Parathyroid adenoma (tissue), 2 donors: ENCODE measurements around the gene CYP2A13.
"Not testable (repeated sequence)": the region's sequence is repeated elsewhere in the genome, so short reads cannot be mapped to it uniquely, and the experiment has no call there.

ENCODE experiments used
- H2AFZ ChIP-seq: fragments of 300-600 bp; sonication (generic); one replicate; pipeline ENCODE4 v1.7.0; 2017; ENCODE audit warnings: antibody characterized with exemption, mild to moderate bottlenecking
- H3K27ac ChIP-seq: fragments of 300-600 bp; sonication (generic); one replicate; pipeline ENCODE4 v1.7.0; 2017
- H3K27me3 ChIP-seq: fragments of 300-600 bp; sonication (generic); one replicate; pipeline ENCODE4 v1.7.0; 2017; ENCODE audit warnings: low read length; ENCODE audit not compliant: control insufficient read depth, insufficient read depth
- H3K36me3 ChIP-seq: fragments of 300-600 bp; sonication (generic); one replicate; pipeline ENCODE4 v1.7.0; 2017; ENCODE audit warnings: low read length; ENCODE audit not compliant: control insufficient read depth, insufficient read depth
- H3K4me1 ChIP-seq: fragments of 300-600 bp; sonication (generic); one replicate; pipeline ENCODE4 v1.7.0; 2017; ENCODE audit warnings: control low read depth
- H3K4me2 ChIP-seq: fragments of 300-600 bp; sonication (generic); one replicate; pipeline ENCODE4 v1.7.0; 2017; ENCODE audit warnings: low read length
- H3K4me3 ChIP-seq: fragments of 300-600 bp; sonication (generic); one replicate; pipeline ENCODE4 v1.7.0; 2017; ENCODE audit warnings: low read depth, low read length
- H3K79me2 ChIP-seq: fragments of 300-600 bp; sonication (generic); one replicate; pipeline ENCODE4 v1.7.0; 2017; ENCODE audit warnings: control low read depth
- H3K9ac ChIP-seq: fragments of 300-600 bp; sonication (generic); one replicate; pipeline ENCODE4 v1.7.0; 2017; ENCODE audit warnings: mild to moderate bottlenecking
- H3K9me3 ChIP-seq: fragments of 300-600 bp; sonication (generic); one replicate; pipeline ENCODE4 v1.7.0; 2017; ENCODE audit warnings: low read length; ENCODE audit not compliant: control insufficient read depth
- TF ChIP-seq, protein P1 (sequence below): fragments of 300-600 bp; sonication (generic); IDR thresholded peaks from one replicate; pipeline ENCODE4 v1.7.0; 2017; ENCODE audit warnings: antibody characterized with exemption, mild to moderate bottlenecking
- donor health status: primary hyperparathyroidism.

Gene CYP2A13, protein sequence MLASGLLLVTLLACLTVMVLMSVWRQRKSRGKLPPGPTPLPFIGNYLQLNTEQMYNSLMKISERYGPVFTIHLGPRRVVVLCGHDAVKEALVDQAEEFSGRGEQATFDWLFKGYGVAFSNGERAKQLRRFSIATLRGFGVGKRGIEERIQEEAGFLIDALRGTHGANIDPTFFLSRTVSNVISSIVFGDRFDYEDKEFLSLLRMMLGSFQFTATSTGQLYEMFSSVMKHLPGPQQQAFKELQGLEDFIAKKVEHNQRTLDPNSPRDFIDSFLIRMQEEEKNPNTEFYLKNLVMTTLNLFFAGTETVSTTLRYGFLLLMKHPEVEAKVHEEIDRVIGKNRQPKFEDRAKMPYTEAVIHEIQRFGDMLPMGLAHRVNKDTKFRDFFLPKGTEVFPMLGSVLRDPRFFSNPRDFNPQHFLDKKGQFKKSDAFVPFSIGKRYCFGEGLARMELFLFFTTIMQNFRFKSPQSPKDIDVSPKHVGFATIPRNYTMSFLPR

DNA sequence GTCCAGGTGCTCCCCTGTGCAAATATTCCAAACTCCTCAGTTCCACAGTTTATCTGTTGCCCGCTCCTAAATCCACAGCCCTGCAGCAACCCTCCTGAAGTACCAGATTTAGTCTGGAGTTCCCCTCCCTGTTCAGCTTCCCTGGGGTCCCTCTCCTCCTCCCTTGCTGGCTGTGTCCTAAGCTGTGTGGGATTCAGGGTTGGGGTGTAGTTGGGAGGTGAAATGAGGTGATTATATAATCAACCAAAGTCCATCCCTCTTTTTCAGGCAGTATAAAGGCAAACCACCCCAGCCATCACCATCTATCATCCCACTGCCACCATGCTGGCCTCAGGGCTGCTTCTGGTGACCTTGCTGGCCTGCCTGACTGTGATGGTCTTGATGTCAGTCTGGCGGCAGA, at the start of gene CYP2A13:
TSS of gene CYP2A13 (plus strand) at position 301 of the 400 bp plus-strand sequence. CDS start at position 322, 21 bp downstream.
- H2AFZ ChIP-seq = no peak within 1 kb of the TSS
- no peaks in the 10 kb centered on the region for H3K27me3 ChIP-seq
- H3K4me2 ChIP-seq = no peak within 1 kb of the TSS
- H3K36me3 ChIP-seq = no peaks in the 10 kb centered on the region
- H3K9me3 ChIP-seq = no peaks in the 10 kb centered on the region
- TF ChIP-seq, protein P1, sequence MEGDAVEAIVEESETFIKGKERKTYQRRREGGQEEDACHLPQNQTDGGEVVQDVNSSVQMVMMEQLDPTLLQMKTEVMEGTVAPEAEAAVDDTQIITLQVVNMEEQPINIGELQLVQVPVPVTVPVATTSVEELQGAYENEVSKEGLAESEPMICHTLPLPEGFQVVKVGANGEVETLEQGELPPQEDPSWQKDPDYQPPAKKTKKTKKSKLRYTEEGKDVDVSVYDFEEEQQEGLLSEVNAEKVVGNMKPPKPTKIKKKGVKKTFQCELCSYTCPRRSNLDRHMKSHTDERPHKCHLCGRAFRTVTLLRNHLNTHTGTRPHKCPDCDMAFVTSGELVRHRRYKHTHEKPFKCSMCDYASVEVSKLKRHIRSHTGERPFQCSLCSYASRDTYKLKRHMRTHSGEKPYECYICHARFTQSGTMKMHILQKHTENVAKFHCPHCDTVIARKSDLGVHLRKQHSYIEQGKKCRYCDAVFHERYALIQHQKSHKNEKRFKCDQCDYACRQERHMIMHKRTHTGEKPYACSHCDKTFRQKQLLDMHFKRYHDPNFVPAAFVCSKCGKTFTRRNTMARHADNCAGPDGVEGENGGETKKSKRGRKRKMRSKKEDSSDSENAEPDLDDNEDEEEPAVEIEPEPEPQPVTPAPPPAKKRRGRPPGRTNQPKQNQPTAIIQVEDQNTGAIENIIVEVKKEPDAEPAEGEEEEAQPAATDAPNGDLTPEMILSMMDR = no peak
- H3K9ac ChIP-seq = no peak within 1 kb of the TSS
- no peaks in the 10 kb centered on the region for H3K79me2 ChIP-seq
- H3K27ac ChIP-seq = no peak within 1 kb of the TSS
- no peak within 1 kb of the TSS for H3K4me3 ChIP-seq
- no peaks in the 10 kb centered on the region for H3K4me1 ChIP-seq

DNA sequence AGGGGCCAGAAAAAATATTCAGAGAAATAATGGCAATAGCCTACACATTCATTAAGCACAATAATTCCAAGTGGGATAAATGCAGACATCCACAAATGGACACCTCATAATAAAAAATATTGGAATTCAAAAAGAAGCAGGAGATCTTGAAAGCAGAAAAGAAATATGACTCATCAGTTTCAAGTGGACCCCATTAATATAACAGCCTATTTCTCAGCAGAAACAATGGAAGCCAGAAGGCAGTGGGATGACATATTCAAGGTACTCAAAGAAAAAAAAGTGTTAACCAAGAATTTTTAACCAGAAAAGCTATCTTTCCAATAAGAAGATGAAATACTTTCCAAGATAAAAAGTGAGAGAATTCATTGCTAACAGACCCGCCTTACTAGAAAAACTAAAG, 48.4 kb upstream of the CYP2A13 start:
- no peak overlapping the region for H3K4me3 ChIP-seq
- H3K27ac ChIP-seq = no peak overlapping the region
- H3K79me2 ChIP-seq = no peaks in the 10 kb centered on the region
- H3K36me3 ChIP-seq = no peaks in the 10 kb centered on the region
- no peak overlapping the region for H3K9ac ChIP-seq
- no peaks in the 10 kb centered on the region for H3K9me3 ChIP-seq
- no peaks in the 10 kb centered on the region for H3K27me3 ChIP-seq
- no peak overlapping the region for H3K4me2 ChIP-seq
- H3K4me1 ChIP-seq = no peaks in the 10 kb centered on the region
- TF ChIP-seq, protein P1 = no peak
- no peak overlapping the region for H2AFZ ChIP-seq

DNA sequence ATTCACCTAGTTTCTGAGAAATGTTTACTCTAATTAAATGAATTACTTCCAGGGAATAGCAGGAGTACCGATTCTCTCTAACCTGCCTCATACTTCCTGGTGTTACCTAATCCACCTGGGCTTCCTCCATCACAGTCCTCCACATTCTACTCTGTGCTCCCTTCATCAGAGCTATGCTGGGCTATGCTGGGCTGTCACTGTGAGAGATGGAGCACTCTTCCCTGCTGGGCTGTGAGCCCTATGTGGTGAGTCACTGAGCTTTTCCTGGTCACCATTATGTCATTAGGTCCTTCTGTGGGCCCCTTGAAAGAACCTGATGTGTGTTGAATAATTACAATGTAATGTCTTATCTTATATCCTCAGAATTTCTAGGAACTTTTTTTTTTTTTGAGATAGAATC, 43.2 kb upstream of the CYP2A13 start:
- not testable (repeated sequence) for H3K27ac ChIP-seq, H2AFZ ChIP-seq, H3K9ac ChIP-seq, H3K27me3 ChIP-seq, H3K36me3 ChIP-seq, H3K4me2 ChIP-seq, H3K4me3 ChIP-seq, H3K4me1 ChIP-seq, H3K79me2 ChIP-seq, H3K9me3 ChIP-seq

- TF ChIP-seq, protein P1 = no peak
- no peak overlapping the region for H3K4me3 ChIP-seq
- H3K4me1 ChIP-seq = no peaks in the 10 kb centered on the region
- H3K9ac ChIP-seq = no peak overlapping the region
- no peaks in the 10 kb centered on the region for H3K27me3 ChIP-seq
- no peaks in the 10 kb centered on the region for H3K9me3 ChIP-seq
- no peak overlapping the region for H2AFZ ChIP-seq
- H3K27ac ChIP-seq = no peak overlapping the region
- no peak overlapping the region for H3K4me2 ChIP-seq
- no peaks in the 10 kb centered on the region for H3K36me3 ChIP-seq
- no peaks in the 10 kb centered on the region for H3K79me2 ChIP-seq
Observed at GRCh38 chr19:41050426-41050825, 37.8 kb upstream of the CYP2A13 start.

DNA sequence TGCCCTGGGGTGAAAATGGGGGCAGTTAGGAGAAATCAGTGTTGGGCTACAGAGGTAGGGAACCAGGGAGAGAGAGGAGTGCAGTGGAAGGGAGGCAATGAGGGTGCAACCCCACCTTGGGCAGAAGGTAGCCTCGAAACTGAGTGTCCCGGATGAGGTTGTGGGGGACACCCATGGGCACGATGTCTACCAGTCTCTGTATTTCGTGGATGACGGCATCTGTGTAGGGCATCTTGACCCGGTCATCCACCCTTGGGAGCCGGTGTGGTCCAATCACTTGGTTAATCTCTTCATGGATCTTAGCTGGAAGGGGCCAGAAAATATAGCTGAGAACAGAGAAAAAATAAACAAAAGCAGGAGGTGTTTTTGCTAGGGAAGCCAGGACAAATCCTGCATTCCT, 36.1 kb upstream of the CYP2A13 start:
- H3K27ac ChIP-seq, H3K4me3 ChIP-seq, H3K9ac ChIP-seq, H3K4me1 ChIP-seq, H3K9me3 ChIP-seq, H3K36me3 ChIP-seq, H3K79me2 ChIP-seq, H2AFZ ChIP-seq, H3K27me3 ChIP-seq, H3K4me2 ChIP-seq: not testable (repeated sequence)

GRCh38 chr19:41053331-41053730, 34.9 kb upstream of the CYP2A13 start:
- not testable (repeated sequence) for H3K27me3 ChIP-seq, H3K27ac ChIP-seq, H3K4me3 ChIP-seq, H2AFZ ChIP-seq, H3K4me2 ChIP-seq, H3K9ac ChIP-seq, H3K4me1 ChIP-seq, H3K36me3 ChIP-seq, H3K9me3 ChIP-seq, H3K79me2 ChIP-seq
